HG03439 (cell line): ENCODE measurements around the gene AUP1.

ENCODE experiments used
- ATAC-seq: cut with Tn5 transposase; IDR thresholded peaks from one replicate; pipeline ENCODE4 v1.9.1; 2021; ENCODE audit warnings: mild to moderate bottlenecking, moderate library complexity; ENCODE audit not compliant: unreplicated experiment

Gene AUP1

GRCh38 chr2:74556831-74557370 is 27.4 kb upstream of the AUP1 start:
- ATAC-seq: no peak

DNA sequence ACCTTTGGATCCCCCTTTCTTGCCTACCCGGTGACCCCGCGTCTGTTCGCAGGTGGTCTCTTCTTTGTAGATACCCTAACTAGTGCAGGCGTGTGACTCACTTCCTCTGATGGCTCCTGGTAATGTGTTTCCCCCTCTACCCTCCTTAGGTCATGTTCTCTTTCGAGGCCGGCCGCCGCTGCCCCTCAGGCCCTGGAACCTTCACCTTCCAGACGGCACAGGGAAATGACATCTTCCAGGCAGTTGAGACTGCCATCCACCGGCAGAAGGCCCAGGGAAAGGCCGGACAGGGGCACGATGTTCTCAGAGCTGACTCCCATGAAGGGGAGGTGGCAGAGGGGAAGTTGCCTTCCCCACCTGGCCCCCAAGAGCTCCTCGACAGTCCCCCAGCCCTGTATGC is 26.7 kb upstream of the AUP1 start:
- no peak for ATAC-seq

DNA sequence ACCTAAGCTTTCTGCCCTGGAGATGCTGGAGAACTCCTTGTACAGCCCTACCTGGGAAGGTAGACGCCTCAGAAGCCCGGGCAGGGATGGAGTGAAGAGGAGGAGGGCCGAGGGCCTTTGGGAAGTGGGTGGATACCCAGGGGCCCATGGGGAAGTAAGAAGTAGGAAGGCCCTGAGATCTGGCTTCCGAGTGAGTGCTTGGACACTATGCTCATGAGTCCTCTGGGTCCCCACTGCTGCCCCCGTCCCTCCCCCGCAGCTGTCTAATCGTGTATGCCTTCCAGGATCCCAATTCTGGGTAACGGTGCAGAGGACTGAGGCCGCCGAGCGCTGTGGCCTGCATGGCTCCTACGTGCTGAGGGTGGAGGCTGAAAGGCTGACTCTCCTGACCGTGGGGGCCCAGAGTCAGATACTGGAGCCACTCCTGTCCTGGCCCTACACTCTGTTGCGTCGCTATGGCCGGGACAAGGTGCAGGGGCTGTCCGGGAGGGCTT is 26.2 kb upstream of the AUP1 start:
- no peak for ATAC-seq

DNA sequence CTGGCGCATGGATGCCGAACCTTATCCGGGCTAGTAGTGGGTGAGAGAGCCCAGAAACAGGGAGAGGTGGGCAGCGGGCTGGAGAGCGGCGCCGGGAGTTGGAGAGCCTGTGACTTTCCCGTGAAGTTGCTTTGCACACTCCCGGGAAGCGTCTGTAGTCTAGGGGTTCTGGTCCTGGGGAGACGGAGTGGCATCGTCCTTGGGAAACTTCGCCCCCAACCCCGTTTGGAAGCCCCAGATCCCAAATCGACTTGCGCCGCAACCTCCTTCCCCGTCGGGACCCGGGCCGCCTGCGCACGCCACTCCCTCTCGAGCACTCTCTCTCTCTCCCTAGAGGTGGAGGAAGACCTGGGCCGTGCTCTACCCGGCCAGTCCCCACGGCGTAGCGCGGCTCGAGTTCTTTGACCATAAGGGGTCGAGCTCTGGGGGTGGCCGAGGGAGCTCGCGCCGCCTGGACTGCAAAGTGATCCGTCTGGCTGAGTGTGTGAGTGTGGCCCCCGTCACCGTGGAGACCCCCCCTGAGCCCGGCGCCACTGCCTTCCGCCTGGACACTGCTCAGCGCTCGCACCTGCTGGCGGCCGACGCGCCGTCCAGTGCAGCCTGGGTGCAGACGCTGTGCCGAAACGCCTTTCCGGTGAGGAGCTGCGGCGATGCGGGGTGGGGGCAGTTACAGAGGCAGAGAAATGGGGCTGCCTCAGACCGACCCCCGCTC is 25.5 kb upstream of the AUP1 start:
- peak; percentile 40 for ATAC-seq

DNA sequence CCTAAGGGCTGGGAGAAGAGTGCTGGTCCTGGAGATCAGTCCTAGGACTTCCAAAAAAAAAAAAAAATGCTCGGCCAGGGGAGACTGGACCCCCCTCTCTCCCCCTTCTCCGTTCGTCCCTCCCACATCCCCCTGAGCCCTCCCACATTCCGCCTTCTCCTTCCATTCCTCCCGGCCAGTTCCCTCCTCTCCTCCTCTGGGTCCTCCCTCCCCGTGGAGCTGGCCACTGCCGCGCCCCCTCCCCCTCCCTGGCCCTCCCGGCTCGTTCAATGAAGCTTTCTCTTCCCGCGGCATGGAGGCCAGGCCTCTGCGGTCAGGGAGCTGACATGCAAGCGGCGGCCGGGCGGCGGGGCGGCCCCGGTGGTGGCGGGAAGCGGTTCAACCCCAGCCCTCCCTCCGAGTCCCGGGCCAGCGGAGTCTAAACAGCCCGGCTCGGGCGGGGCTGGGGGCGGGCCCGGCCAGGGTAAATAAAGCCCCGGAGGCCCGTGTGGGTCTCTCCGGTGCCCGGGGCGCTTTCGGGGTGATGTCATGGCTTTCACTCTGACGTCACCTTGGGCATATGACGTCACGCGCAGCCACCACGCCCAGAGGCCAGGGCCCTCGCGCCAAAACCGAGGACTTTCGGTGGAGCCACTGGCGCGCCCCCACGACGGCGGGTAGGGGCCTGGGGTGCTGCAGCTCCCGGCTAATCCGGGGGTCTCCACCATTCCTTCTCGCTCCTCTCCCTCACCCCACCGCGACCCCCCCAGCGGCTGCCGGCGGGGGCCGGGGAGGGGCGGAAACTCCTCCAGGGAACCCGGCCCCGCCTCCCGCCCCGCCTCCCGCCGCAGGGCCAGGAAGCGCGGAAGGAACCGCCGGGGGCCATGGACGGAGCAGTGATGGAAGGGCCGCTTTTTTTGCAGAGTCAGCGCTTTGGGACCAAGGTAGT is 24.6 kb upstream of the AUP1 start, which contains the start of the genes DOK1 and LOXL3:
DOK1 (plus strand) TSS at position 829 of the 928 bp plus-strand sequence; CDS start at position 864, 35 bp downstream.
LOXL3 (minus strand) TSS at position 51 of the 928 bp plus-strand sequence. CDS start 1,308 bp downstream, outside the sequence.
- peak; percentile 53 for ATAC-seq

DNA sequence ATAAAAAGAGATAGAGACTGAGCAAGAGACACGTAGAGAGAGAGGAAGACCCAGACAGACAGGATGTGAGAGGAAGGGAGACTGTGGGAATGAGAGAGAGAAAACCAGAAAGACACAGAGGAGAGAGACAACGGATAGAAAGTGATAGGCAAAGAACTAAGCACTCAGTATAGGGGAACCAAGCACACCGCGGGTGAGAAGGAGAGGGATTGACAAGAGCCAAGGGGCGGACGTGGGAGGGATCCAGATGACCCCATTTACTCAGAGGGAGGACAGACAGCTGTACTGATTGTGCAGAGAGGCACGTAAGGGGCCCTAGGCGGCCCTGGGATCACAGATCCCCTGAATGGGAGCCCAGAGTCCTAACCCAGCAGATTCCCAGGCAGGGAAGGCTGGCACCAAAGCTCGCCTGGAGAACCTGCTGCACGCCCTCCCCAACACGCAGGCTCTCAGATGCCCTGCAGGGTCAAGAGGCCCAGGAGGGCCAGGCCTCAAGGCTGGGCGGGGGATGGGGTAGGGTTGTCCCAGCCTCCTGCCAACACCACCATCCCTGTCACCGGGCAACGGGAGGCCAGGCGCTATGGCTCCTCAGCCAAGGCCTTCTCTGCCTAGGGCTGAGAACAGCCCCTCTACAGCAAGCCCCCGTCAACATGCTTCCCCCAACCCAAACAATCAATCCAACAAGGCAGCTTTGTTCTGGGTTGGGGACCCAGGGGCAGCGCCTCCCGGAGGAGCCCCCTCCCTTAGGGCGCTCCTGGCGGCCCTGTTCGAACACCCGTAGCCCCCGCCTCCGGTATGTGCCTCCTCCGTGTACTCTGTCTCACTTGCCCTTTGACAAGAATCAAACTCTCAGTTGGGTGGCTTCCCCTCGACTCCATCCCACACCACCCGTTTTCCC is 23.7 kb upstream of the AUP1 start:
- ATAC-seq: no peak

DNA sequence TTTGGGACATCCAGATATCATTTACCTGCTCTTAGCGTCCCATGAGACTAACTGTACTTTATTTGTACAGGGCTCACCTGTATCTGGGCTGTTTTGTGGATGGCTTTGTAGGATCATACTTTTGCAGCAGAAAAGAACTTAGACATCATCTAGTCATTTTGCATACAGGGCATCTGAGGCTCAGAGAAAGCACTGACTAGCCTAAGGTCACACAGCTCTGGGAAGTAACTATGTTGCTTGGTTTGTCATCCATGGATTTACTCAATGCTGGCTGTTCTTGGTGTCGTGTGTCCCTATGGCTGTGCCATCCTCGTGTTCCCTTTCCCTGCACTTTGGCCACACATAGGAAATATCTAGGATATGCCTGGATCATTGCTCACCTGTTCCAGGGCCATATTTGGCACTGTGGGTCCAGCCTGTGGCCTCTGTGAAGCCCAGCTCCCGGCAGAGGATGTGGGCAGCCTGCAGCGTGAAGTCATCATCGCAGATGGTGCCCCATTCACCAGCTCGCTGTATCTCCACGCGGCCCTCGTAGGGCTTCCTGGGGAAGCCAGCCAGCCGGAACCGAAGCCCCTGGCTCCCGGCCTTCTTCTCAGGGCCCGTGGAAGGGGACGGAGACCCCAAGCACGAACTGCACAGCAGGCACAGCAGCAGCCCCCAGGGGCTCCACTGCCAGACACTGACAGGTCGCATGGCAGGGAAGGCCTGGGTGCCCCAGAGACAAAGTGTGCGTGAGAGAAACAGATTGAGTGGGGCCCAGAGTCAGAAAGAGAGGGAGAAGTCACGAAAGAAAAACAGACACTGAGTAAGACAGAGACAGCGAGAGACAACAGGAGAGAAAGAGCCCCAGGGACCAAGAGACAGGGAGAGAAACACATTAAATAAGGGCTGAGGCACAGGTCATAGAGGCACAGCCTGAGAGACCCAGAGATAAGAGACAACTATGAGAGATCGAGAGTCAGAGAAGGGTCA is 22.7 kb upstream of the AUP1 start:
- ATAC-seq: no peak

- no peak for ATAC-seq
Observed at GRCh38 chr2:74551530-74551929, 22.0 kb upstream of the AUP1 start.

DNA sequence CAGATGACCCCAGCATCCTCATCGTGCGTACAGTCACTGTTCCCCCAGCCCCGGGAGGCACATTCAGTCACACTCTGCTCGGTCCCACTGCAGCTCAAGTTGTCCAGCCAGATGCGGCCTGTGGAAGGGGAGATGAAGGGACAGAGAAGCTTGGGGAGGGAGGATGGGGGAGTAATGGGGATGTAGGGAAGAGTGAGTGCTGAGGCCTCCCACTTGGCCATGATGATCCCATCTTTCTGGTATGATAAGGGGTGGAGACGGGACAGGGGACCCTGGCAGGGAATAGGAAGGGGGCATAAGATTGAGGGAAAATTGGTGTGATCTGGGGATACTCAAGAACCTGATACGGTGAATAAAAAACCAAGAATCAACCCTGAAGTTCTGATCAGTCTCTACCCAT is 20.7 kb upstream of the AUP1 start:
- ATAC-seq: no peak

- ATAC-seq: no peak
Observed at GRCh38 chr2:74548900-74549826, 19.7 kb upstream of the AUP1 start.

DNA sequence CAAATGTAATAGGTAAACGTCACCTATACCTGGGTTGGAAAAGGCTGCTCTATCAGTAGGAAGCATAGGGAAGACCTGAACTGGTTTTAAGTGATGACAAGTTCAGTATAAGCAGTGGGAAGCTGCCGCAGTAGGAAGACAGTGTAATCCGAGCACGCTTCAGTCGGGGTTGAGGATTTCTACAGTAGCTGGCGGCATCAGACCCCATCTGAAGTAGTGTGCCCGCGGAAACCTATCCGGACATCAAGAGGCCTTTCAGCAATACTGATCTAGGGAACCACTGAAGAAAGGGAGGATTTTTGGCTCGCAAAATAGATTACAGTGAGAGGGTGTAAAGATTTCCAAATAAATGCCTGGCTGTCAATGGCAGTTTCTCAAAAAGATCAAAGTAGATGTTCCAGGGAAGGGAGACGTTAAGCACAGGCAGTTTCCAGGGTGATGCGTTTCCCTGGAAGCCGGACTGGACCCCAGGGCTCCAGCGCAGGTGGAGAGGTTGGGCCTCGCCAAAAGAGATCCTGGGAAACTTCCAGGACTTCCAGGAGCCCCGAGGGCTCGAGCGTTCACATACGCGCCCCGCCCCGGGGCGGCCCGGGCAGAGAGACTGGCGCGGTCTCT is 18.9 kb upstream of the AUP1 start:
- ATAC-seq: no peak

- no peak for ATAC-seq
Observed at GRCh38 chr2:74546004-74546403, 16.5 kb upstream of the AUP1 start.

DNA sequence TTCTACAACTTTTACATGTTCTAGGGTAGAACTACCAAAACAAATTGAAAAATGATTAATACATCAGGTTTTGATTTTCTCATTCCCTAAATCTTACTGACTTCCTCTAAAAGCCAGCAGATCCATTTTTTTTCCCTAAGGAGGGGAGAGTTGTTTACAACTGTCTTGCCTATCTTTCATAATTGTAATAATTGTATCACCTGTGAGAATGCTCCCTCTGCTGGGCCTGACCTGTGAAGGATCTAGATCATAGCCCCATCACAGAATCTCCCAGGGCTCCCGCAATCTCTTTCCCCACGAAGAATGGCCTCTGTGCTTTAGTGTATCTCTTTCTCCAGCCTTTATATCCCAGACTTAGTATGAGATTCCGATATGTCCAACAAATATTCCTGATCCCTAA is 15.1 kb upstream of the AUP1 start:
- ATAC-seq: no peak

DNA sequence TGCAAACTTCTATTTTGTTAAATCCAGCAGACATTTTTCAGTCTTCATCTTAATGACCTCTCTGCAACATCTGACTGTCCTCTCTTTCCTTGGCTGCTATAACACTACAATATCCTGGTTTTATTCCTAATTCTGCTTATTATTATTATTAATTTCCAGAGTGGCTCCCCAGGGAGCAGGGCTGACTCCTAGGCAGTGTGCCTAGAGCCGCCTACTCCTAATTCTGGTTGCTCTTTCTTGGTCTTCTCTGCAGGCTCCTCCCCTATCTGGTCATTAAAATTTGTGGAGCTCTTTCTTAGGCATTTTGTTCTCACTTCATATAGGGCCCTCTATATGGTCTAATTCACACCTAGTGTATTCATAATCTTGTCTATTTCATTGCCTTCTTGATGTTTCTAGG is 13.5 kb upstream of the AUP1 start:
- no peak for ATAC-seq

DNA sequence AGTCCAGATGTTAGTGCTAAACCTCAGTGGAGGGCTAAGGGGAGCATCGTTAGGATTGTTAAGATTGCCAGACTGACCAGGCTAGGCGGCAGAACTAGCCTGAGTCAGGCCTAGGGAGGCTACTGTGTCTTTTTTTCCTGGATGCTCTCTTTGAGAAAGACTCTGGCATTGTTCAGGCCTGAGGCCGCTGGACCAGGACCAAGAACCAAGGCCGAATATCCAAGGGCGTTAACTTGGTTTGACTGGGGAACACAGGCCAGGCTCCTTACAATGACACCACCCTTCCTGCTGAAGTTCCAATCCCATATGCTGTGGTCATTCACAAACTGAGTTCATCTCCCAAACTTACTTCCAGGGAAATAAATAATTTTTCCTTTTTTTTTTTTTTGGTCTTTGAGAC is 10.8 kb upstream of the AUP1 start:
- ATAC-seq: no peak

DNA sequence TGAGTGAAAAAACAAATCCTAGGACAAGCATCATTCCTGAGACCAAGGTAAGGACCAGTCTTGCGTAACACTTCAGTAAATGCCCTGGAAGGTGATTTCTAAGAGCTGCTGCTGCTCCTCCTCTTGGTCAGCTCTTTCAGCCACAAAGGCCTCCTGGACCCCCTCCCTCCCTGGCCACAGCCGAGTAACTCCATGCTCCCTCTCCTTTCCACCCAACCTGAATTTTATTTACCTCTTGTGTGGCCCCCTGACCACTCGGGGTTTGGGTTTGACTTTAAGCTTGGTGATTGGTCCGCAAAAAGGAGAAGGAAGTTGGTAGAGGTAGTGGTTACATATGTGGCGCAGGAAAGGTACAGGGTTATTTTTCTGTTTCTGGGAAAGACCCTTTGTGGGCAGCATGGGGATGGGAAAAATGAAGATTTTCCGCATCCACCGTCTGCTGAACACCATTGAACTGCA is 9.4 kb upstream of the AUP1 start:
- no peak for ATAC-seq

- ATAC-seq: no peak
Observed at GRCh38 chr2:74537140-74537539, 7.6 kb upstream of the AUP1 start.
